A549 treated with GW870086 at 1 μM for 4 hours (cell line): Measurements from ENCODE around the gene ASCC2. TPM values are rescaled to one million over a fixed set of nuclear protein-coding genes. Genes with fewer than 3 reads are reported as not detected.

Experiments
- total RNA-seq: library from RNA; stranded (reverse); fragments of 200-300 nt; extraction: Qiagen RNA extraction; gene quantifications from 5 replicates; pipeline ENCODE4 v1.2.3, GENCODE V29; 2022; ENCODE audit warnings: low read depth

The ASCC2 gene
- 24.7 to 30.4 TPM (median 28.5 TPM) in 5 replicates for total RNA-seq

GRCh38 chr22:29837741-29838598 is at the start of gene ASCC2:
Gene ASCC2, minus strand, starts transcription at chr22:29838274. Its CDS starts 5,949 bp downstream, at chr22:29832325.

GRCh38 chr22:29883045-29883774 is 45.1 kb upstream of the ASCC2 start, which contains the start of gene MTMR3:
Gene MTMR3, plus strand, starts transcription at chr22:29883174. Its CDS starts 87,886 bp downstream, at chr22:29971060.

GRCh38 chr22:29767171-29768051 is 70.7 kb downstream of the ASCC2 start, which contains the start of gene UQCR10:
Gene UQCR10, plus strand, starts transcription at chr22:29767369. Its CDS starts 30 bp downstream, at chr22:29767399.

GRCh38 chr22:29766632-29767170 is 71.4 kb downstream of the ASCC2 start, which contains the start of gene ZMAT5:
Gene ZMAT5, minus strand, starts transcription at chr22:29767007. Its CDS starts 18,463 bp downstream, at chr22:29748544.

Other genes starting within 250 kb of the ASCC2 start
- gene NF2, start 234.6 kb downstream of the ASCC2 start, total RNA-seq: 11.1 to 13.9 TPM (median 12.1 TPM) in 5 replicates
- gene CABP7, start 118.3 kb downstream of the ASCC2 start, total RNA-seq: 0.14 to 0.30 TPM (median 0.18 TPM) in 5 replicates
- gene ZMAT5, start 71.3 kb downstream of the ASCC2 start, total RNA-seq: 14.1 to 19.2 TPM (median 18.9 TPM) in 5 replicates
- 112 to 128 TPM (median 123 TPM) in 5 replicates for gene UQCR10, start 70.9 kb downstream of the ASCC2 start, total RNA-seq
- 6.9 to 9.3 TPM (median 8.9 TPM) in 5 replicates for gene MTMR3, start 44.9 kb upstream of the ASCC2 start, total RNA-seq
- not detected in 5 replicates for gene HORMAD2, start 242.2 kb upstream of the ASCC2 start, total RNA-seq